Skin of body (tissue), 2 donors: ENCODE measurements around the gene CYTH1. TPM values are rescaled to one million over a fixed set of nuclear protein-coding genes. Genes with fewer than 3 reads are reported as not detected.

Source experiments
- DNase-seq: peaks from one replicate; lab custom pipeline; 2025; lab: John Stamatoyannopoulos, UW
- total RNA-seq: library from RNA; depleted of rRNA; stranded (reverse); fragments of >200 nt; gene quantifications from one replicate; pipeline ENCODE4 v1.2.3, GENCODE V29; 2014

CYTH1 gene
- total RNA-seq, 1 donor from 2014 or later = 32.6 TPM

DNA sequence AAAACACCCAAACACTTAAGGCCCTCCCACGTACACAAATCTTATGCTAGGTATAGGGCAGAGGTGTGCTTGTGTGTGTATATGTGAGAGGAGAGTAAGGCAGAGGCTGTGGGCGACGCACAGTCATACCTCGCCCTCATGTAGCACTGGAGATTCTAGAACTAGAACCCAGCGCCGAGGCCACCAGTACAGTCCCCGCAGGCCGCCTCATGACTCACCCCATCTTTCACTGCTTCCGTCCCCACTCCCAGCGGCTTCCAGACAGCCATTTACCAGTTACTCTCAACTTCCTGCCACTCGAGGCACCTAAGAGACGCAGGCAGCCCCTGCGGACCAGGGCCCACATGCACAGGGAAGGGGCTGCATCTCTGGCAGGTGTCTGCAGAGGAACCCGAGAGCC lies 23.2 kb upstream of the CYTH1 start:
- no peak for DNase-seq

DNA sequence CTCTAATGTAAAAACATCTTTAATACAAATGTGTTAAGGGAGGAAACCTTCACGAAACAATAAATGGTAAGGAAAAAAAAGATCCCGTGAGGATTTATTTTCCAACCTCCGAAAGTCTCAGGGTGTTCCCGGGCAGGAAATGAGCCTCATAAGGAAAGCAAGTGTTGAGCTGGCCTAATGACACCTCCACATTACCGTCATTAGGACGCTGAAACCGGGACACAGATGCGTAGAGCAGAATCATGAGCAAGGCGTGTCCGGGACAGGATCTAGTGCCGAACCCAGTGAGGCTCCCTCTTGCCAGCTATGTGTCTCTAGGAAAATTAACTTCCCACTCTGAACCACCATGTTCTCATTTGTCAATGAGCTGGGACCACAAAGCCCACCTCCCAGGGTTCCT lies 22.7 kb upstream of the CYTH1 start:
- DNase-seq = no peak

DNA sequence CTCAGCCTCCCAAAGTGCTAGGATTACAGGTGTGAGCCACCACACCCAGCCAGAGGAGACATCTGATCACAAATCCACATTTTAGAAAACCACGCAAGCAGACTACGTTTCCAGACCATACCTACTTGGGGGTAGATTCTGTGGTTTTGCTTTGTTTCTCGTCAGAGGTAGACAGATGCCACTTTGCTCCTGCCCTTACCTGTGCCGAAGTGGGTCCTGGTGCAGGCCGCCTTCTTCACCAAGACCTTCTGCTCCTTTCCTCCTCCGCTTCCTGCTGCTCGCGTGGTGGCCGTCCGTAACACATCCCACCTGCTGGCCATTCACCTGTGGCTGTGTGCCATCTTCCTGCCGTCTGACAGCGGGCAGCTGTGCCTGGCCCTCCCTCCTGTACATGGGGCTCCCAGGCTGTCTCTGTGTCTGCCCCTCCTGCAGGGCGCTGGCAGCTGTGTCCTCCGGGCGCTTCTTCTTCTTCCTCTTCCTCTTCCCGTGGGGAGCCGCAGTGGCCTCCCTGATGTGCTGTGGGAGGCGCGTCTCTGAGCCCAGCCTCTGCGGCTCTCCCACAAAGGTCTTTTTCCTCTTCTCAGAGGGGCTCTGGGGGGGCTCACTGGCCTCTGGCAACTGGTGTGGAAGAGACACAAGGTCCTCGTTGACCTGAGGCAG lies 21.2 kb upstream of the CYTH1 start:
- DNase-seq = no peak

DNA sequence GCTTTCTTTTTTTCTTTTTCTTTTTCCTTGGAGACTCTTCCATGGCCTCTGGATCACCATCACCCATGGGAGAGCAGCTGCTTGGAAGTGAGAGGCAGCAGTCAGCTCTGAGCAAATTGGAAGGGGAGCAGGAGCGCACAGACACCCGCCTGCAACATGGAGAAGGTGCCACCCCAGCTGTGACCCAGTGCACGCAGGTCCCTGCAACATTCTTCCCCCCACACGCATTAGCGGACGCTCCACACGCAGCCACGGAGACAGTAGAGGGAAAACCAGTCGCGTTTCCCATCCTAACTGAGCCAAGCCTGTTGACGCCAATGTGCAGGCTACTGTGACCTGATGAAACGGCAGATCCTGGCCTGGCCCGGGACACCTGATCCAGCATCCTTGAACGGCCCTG lies 20.4 kb upstream of the CYTH1 start:
- DNase-seq = no peak

DNA sequence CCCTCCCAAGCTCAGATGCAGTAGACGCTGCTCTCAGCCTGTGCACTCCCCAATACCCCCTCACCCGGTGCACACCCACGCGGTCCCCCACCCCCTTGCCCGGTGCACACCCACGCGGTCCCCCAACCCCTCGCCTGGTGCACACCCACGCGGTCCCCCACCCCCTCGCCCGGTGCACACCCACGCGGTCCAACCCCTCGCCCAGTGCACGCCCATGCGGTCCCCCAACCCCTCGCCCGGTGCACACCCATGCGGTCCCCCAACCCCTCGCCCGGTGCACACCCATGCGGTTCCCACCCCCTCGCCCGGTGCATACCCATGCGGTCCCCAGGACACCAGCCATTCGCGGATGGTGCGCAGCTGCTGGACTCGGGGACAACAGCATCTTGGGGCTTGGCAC lies 19.9 kb upstream of the CYTH1 start:
- no peak for DNase-seq

DNA sequence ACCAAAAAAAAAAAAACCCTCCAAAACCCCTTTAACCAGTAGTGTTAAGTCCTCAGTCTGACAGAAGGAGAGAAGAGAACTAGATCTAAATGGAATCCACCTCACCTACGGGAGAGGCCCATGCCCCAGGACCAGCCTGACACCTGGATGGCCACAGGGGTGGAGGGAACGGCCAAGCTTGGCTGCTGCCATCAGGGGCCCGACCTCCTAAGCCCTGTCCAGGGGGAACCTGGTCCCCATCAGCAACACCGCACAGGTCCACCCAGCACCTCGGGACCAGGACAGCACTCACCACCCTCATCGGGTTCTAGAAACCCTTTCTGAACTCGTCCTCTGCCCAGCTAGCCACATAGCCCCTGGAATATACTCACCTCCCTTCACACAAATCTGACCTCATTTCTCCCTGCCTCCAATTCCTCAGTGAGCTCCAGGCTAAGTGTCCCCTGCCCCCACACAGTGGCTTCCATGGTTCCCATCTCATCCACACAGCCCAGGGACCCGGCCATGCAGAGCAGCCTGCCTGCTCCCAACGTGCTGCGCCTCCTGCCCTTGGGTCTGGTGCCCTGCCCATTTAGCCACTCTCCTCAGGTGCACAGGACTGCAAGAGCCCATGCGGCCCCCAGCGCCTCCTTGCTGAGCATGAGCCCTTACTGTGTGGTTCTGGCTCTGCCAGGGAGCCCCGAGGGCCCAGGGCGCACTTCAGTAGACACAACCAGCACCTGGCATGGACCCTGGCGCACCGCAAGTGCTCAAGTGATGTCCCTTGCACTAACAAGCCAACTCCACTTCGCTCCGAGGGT lies 18.3 kb upstream of the CYTH1 start:
- no peak for DNase-seq

DNA sequence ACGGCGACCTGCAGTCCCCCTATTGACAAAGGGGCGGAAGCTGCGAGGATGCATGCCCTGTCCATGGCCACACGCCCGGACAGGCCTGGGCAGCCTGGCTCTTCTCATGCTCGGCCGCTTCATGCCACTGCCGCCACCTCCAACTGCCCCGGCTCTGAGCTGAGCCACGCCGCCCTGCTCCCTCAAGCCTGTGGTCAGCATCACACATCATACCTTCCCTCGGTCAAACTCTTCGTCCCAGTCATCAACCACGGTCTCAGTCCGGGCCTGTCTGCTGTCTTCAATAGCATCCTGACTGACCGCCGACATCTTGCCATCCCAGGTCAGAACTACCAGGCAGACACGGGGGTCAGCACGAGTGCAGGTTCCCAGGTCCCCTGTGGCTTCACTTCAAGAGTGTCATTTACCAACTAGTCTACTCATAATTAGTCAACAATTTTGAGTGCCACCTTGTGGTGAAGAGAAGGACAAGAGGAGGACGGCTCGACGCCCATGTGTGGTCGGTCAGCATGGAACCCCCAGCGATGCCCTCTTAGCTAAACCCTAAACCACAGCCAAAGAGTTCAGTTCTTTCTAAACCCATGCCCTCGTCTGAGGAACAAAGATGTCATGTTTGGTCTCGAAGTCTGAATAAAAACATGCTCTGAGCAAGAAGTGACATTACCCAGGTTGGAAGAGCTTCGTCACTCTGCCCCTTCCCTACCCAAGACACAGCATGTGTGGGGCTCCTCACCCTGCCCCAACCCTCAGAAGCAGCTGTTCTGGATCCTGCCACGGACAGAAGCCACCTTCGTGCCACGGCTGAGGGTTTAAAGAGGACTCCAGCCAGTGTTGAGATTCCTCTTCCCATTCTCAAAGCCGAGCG lies 16.9 kb upstream of the CYTH1 start:
- DNase-seq = no peak

DNA sequence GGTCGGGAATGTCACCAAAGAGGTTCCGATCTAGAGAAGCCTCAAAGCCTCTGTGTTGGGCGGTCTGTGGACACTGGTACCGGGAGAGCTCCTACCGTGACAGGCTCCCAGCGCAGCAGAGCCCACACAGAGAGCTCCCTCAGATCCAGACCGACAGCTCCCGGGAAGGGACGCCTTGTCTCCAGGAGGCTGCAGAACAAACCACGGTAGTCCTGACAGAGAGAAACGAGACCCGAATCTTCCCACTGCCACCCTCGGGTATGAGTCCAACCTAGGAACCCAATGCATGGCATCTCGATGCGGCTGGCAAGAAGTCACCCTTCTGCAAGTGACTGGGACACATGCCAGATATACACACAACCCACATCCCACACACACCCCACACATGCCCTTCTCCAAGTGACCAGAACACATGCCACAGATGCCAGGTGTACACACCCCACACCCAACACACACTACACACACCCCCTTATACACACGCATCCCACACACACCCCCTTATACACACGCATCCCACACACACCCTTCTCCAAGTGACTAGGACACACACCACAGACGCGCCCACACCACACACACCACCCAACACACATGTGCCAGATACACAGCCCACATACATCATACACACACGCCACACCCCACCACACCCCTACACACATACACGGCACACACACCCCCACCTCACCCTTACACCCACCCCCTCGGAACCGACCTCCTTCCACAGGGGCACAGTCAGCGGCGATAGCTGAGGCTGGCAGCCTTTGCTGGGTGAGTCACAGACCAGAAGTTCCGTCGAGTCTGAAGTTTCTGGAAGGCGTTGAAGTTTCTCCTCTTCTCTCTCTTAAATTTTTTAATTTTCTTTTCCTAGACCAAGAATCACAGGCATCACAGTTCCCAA lies 15.9 kb upstream of the CYTH1 start:
- DNase-seq = no peak

DNA sequence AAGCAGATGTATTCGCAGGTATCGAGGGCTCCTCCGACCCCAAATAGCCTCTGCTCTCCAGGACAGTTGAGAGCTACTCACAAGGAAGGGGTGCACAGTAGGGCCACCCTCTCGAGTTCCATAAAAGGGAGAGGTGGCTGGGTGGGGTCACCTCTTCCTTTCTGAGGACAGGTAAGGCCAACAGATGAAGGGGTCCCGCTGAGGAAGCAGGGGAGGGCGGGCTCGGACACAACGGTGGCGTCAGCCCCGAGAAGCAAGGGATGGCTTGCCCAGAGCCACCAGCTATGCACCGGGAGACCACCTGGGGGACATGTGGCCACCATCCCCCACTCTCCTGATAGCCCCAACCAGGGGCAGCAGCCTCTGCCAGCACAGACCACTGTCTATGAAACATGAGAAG lies 15.1 kb upstream of the CYTH1 start:
- no peak for DNase-seq

DNA sequence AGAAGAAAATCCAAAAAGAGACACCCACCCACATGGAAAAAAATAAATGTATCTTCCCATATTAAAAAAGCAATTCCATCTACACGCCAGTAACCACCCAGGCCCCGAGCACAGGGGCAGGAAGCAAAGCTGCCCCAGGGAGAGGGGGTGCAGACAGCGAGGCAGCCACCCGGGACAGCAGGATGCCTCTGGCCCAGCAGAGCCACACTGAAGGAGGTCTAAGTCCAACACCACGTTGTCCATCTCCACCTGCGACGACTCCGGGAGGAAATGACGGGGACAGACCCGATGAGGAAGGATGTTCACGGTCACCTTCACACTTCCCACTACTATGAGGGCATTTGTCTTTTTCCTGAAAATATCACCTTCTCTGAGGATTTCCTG lies 14.4 kb upstream of the CYTH1 start:
- DNase-seq = no peak

DNA sequence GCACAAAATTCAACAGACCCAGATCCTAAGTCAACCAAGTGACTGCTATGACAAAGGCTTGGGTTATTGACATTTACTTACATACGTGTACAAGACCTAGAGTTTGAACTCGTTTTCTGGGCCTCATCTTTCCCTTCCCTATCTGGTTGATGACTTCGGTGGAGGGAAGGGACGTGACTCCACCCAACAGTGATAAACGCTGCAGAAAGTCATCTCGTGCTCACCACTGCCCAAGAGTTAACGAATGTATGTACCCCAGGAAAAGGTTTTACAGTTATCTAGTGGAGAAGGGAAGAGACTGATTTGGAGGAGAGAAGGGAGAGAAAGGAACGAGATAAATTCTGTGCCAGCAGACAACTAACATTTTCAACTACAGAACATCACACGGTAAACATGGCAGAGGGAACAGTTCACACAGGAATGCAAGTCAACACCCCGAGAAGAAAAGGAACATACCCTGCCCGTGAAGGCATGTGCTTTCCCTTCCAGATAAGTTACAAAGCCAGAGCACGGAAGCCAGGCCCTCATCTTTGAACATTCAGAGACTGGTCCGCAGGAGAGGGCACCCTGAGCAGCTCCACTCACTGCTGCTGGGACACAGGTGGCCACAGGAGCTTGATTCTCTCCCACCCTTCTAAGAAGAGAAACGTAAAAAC lies 13.9 kb upstream of the CYTH1 start:
- DNase-seq = no peak

DNA sequence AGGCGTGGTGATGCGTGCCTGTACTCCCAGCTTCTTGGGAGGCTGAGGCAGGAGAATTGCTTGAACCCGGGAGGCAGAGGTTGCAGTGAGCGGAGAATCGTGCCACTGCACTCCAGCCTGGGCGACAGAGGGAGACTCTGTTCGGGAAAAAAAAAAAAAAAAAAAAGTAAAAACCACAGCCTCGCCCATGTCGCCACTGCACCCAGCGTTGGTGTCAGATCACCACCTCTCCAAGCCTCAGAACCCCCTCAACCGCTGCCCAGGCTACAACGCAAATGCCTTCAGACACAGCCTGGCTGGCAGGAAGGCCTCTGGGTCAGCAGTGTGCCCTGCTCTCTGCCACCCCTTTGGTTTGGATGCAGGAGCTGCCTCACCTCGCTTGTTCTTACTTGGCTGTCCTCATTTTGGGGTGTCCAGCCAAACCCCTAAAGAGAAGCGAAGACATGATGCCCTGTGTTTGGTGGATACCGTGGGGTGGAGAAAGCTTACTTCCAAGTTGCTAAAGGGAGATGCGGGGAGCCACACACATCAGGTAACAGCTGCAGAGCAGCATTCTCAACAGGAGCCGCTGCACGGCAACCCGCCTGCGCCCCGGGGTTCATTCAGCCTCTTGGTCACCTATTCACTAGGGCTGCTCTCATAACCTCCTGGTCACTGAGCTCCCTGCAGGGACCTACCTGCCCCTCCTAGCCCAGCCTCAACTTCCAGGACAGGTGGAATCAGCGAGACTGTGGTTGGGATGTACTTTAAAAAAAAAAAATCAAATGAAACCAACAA lies 13.0 kb upstream of the CYTH1 start:
- no peak for DNase-seq

DNA sequence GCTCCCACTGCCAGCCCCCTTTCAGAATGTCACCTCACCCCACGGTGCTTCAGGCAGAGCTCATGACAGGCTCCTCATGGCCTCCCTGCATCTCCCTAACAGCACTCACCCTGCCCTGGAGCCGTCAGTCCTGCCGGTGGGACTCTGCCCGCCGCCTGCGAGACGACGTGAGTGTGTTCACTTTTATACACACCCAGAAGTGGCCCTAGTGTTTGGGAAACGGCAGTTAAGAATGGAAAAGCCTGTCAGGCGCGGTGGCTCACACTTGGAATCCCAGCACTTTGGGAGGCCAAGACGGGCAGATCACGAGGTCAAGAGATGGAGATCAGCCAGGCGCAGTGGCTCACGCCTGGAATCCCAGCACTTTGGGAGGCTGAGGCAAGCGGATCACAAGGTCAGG lies 12.3 kb upstream of the CYTH1 start:
- no peak for DNase-seq

DNA sequence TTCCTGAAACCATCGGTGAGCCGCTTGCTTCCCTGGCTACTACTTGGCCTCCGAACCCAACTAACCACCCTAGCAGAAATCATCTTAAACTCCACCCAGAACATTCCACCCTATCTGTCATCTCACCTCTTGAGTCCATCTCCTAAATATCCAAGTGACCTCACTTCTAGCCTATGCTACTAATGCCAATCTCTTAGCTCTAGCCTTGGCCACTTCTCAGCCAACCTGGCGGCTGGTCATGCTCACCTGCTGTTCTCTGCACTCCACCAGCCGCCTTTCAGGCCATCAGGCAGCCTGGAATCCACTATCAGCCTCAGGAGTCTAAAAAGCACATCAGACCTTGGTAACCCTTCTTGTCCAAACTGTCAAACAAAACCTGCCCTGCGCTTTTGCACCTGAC lies 11.9 kb upstream of the CYTH1 start:
- DNase-seq = no peak

DNA sequence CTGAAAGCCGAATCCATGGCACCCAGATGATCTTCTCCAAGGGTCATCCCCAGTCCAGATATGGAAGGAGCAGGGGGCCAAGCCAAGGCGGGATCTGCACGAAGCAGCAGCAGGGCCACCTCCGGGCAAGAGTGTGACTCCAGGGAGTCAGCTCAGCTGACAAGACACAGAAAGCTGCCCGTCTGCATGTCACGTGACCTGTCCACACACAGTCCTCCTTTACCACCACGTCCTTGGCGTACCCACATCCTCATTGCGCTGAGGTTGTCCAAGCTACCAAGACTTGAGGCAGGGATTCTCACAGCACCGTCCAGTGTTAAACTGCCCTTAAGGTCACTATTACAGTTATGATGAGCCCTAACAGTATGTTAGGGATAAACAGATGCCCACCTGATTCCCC lies 11.3 kb upstream of the CYTH1 start:
- DNase-seq = no peak

DNA sequence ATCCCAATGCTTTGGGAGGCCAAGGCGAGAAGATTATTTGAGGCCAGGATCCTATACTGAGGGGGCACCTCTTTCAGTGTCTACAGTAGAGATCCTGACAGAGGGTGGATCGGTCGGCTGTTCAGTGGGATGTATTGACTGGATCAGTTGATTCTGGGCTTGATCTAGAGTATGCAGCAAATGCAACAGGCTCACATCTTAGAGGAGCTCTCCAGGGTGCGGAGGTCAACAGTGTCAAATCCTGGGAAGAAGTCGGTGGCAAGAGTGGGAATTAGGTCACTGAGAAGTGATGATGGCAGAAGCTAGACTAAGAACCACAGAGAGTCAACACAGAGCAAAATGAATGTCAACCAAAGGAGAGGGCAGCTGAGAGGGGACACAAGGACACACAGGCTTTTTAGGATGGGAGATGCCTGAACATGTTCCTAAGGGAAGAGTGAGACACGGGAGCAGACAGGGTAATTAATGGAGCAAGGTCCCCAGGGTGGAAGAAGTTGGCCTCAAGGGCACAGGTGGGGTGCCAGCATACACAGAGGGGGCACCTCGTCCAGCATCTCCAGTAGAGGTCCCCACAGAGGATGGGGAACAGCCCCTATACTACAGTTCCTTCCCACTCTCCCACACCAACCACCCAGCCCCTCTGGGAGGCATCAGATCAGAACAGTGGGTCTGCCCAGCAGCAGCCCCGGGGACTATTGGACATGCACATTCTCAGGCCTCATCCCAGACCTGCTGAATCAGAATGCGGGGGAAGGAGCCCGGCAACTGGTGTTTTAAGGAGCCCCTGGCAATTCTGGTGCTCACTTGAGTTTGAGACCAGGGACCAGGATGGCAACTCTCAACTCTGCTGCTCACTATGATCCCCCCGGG lies 10.0 kb upstream of the CYTH1 start:
- DNase-seq = no peak

DNA sequence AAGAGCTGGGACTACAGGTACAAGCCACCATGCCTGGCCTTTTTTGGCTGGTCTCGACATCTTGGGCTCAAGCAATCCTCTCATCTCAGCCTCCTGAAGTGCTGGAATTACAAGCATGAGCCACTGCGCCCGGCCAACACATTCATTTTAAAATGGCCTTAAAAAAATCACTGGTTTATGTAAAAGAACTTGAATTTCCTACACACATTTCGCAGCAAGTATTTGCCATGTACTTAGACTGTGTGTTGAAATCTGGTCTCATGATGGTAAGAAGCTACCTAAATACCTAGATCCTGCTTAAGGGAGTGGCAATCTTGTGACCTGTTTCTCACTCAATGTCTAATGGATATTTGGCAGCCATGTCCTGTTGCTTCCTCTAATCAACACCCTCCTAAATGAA lies 8.5 kb upstream of the CYTH1 start:
- DNase-seq = no peak

DNA sequence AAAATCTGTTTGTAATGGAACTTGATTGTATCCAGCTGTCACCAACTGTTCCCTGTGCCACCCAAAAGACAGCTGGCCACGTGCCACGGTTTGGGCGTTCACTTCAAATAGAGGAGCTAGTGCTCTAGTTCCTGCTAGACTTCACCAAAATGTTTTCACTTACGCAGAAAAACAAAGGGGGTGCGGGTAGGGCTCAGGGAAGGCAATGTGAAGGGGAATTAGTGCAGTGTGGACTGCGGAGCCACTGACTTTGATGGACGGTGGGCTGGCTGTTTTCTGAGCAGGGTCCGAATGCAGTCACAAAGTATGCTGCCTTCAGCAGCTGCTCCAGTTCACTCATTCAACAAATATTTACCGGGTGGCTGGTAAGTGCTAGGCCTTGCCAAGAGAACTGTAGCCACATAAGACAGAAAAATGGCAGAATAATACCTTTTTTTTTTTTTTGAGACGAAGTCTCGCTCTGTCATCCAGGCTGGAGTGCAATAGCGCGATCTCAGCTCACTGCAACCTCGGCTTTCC lies 7.6 kb upstream of the CYTH1 start:
- DNase-seq = peak; percentile 78

DNA sequence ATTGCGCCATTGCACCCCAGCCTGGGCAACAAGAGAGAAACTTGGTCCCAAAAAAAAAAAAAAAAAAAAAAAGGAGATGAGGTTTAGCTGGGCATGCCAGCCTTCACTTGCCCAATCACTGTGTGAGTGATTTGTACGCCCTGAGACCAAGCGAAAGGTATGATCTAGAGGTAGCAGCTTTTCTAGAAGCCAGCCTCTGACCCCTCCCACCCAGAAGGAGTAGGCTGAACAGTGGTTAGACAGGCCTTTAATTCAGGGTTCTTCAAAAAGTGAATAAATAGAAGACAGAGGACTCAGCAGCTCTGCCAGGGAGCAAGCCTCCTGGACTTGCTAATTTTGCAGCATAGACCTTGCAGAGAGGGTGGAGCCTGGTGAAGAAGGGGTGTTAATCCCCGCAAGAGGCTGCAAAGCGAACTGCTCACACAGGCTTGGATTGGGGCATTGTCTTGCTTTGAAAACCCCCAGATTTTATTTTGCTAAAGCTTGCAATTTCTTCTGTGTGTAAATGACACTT lies 7.1 kb upstream of the CYTH1 start:
- DNase-seq = no peak
